Germinal center (tissue), 1 donor: ENCODE results near the gene ANGPTL2.
"Not testable (repeated sequence)": the region's sequence is repeated elsewhere in the genome, so short reads cannot be mapped to it uniquely, and the experiment has no call there.

Experiments used
- DNase-seq: peaks from one replicate; pipeline ENCODE4 v3.0.0; 2012; ENCODE audit warnings: mixed read lengths, low spot score

ANGPTL2 gene

GRCh38 chr9:127154390-127155191 is 32.2 kb upstream of the ANGPTL2 start:
- peak; percentile 31 for DNase-seq

DNA sequence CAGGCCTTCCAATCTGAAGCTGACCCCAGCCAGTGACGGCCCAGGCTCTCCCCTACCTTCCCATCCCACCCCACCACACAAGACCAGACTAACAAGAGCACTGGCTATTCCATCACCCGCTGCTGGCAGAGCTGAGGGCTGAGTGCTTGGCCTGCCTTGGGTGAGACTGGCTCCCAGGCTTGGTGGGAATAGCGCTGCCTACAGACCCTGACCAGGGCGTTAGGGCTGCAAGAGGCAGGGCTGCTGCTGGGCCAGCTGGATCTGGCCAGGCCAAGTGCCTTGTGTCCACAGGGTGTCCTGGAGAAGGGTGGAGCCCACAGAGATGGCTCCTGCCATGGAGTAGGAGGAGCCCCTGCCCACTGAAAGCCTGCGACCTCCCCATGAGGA is 31.6 kb upstream of the ANGPTL2 start:
- no peak for DNase-seq

- no peak for DNase-seq
Measured at GRCh38 chr9:127153501-127153900, 31.1 kb upstream of the ANGPTL2 start.

- DNase-seq = no peak
Measured at GRCh38 chr9:127149463-127150390, 27.3 kb upstream of the ANGPTL2 start.

DNA sequence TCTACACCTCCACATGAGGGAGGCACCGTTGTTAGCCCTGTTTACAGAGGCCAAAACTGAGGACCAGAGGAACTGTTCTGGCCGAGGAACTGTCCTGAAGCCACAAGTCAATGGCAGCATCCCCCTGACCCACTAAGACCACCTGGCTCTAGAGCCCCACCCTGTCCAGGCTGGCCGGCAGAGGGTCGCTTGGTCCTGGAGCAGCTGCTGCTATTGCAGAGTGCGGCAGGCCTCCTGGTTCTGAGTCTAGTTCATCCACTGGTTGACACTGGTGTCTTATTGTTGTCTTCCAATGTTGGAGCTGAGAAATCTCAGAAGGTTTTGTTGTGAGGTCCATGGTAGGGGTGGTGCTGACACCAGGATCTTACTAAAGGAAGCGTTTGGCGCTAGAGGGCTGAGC is 26.6 kb upstream of the ANGPTL2 start:
- DNase-seq = no peak

DNA sequence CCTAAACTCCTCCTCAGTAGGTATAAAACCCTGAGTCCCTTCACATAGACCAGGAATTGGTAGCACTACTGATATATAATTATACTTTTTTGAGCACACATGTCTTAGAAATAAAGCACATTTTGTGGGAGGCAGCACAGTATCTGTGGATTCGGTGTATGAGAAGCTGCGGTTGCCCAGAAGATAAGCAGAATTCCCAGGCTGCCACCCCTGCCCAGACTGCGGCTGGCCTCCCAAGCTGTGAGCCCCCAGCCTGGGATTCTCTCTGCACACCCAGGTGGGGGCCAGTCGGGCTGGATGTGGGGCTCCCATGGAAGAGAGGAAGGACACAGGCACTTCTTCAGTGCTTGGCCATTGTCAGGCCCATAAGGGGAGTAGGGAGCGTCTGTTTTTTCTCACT is 25.6 kb upstream of the ANGPTL2 start:
- no peak for DNase-seq

- DNase-seq = no peak
Measured at GRCh38 chr9:127147251-127147650, 24.8 kb upstream of the ANGPTL2 start.

GRCh38 chr9:127146841-127147240 is 24.4 kb upstream of the ANGPTL2 start:
- not testable (repeated sequence) for DNase-seq

- DNase-seq = no peak
Measured at GRCh38 chr9:127144670-127145445, 22.4 kb upstream of the ANGPTL2 start.

DNA sequence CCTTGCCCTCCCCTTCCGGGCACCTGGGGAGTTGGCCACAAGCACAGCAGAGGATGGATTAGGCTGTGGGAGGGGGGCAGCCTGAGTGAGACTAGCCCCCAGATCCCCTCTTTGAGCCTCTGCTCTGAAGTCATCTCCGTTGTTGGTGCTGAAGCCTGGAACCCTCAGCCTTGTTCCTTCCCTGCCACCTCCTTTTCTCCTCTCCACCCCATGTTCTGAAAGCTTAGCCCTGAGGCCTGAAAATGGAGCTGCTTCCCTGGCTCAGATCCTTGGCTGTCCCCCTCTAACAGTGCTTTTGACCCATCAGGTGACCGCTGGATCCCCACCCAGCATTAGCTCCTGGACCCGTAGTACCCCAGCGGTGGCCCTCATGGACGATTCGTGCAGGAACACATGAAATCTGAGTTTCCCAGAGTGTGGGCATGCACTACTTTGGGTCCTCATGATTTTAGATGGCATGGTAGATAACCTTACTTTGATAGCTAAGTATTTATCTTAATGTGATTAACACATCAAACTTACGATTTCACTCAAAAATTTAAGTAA is 21.6 kb upstream of the ANGPTL2 start:
- no peak for DNase-seq

DNA sequence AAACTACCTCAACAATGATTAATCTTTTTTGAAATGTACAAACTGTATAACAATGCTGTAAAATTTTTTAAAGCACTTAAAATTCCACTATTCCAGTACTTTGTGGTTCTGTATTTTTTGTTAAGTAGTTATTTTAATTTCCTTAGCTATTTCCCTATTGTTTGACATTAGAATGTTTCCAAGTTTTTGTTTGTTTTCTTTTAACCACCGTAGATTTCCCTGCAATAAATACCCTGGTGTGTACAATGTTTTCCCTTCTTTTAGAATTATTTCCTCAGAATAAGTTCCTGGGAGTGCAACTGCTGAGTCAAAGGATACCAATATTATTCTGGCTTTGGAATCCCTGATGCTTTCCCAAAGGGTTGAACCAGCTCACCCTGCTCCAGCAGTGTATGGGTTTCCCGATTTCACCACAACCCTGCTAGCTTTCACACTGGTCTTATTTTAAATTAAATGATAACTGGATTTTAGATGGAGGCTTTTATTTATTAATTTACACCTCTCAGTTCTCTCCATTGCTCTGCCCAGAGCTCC is 20.6 kb upstream of the ANGPTL2 start:
- DNase-seq = no peak

- DNase-seq = no peak
Measured at GRCh38 chr9:127142291-127142690, 19.9 kb upstream of the ANGPTL2 start.

- no peak for DNase-seq
Measured at GRCh38 chr9:127140842-127141675, 18.6 kb upstream of the ANGPTL2 start.

GRCh38 chr9:127140181-127140580 is 17.7 kb upstream of the ANGPTL2 start:
- DNase-seq = no peak

GRCh38 chr9:127139775-127140174 is 17.3 kb upstream of the ANGPTL2 start:
- no peak for DNase-seq

GRCh38 chr9:127139071-127139731 is 16.8 kb upstream of the ANGPTL2 start:
- no peak for DNase-seq

DNA sequence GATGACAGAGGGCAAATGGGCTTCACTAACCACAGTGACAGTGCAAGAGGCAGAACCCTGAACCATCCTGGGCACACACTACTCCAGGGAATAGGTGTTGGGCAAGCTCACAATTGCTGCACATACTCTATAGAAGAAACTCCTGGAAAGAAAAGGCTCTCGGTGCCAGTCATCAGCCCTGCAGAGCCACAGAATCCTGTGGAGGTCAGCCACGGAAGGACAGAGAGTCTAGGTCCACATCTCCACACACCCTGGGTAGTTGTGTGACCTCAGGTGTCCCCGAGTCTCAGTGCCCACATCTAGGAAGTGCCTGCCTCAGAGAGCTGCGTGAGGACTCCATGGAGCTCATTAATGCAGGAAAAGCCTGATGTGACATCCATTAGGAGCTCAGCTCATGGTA is 16.0 kb upstream of the ANGPTL2 start:
- no peak for DNase-seq

GRCh38 chr9:127137640-127138360 is 15.4 kb upstream of the ANGPTL2 start:
- no peak for DNase-seq

DNA sequence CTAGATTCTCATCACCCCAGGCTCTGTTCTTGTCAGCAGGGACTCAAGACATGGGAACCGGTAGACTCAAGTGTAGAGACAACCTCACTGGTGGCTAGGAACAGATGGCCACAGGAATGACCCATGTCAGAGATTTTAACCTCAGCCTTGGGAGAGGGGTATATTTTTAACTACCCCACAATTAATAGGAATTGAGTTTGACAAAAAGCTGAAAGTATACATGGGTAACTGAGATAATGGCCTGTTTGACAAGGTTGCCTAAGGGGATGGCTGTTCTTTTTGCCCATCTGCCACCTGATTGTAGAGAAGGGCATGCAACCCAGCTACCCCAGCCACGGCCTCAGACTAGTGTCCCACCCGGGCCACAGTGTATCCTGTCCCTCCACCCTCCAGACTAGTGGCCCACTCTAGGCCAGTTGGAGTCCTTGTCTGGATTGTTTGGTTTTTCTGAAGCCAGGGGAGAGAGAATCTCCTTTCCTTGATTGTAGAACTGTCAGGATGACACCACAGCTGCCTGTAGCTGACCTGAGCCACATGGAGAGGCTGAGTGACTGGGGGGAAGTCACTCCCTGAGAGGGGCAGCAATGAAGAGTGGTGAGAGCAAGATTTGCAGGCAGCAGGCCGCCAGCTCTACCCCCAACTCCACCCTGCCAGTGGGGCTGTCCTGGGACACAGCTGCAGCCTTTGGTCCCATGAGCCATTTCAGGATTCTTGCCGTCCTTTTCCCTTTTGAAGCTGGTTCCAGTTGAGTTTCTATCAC is 14.6 kb upstream of the ANGPTL2 start:
- no peak for DNase-seq
